Measurements from ENCODE around the gene FGFR3.

The FGFR3 gene

DNA sequence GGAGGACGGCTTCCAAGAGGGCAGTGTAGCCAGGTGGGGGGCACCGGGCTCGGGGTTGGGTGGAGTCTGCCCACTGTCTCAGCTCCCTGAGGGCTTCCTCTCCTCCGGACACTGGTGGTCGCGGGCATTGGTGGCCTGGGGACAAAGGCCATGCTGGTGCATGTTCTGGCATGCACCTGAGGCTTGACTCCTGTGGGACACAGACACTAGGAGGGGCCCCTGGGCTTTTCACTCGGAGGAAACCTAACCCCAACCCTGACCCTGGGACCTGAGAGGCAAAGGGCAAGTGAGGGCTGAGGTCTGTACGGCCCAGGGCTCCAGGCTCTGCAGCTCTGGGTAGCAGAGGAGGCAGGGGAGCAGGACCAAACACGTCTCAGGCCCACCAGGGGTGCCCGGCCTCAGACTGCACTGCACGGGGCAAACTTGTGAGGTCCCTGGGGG is 22.3 kb upstream of the FGFR3 start:
- no peak for ATAC-seq

- ATAC-seq = no peak
Observed at GRCh38 chr4:1771555-1772305, 21.4 kb upstream of the FGFR3 start.

DNA sequence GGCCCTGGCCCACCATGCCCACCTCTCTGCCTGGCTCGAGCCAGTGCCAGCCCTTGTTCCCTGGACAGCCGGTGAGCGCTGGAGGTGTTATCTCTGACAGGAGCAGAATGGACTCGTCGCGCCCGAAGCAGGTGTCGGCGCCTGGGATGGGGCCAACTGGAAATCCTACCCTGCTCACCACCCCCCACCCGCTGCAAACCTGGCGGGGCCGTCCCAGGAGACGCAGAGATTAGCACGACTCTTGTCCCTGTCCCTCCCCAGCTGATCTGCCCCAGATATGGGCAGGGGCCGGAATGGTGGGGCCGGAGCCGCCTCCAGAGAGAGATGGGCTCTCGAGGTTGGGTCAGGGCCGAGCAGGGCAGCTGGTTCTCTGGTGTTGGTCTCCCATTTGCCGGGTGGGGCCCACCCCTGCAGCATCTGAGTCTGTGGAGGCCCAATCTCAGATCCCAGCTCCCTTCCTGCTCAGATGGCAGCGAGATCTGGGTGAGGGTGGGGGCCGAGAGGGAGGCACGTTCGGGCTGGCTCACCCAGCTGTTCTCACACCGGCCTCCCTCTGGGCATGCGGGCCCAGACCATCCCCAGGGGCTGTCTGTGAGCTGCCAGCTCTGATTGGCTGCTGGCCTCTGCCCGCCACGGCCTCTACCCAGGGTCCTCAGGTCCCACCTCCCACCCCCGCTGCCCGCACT is 20.1 kb upstream of the FGFR3 start:
- ATAC-seq = no peak

- no peak for ATAC-seq
Observed at GRCh38 chr4:1773754-1774153, 19.3 kb upstream of the FGFR3 start.

- peak in 1 of 2 donors; percentile 17 for ATAC-seq
Observed at GRCh38 chr4:1775731-1776500, 17.2 kb upstream of the FGFR3 start.

DNA sequence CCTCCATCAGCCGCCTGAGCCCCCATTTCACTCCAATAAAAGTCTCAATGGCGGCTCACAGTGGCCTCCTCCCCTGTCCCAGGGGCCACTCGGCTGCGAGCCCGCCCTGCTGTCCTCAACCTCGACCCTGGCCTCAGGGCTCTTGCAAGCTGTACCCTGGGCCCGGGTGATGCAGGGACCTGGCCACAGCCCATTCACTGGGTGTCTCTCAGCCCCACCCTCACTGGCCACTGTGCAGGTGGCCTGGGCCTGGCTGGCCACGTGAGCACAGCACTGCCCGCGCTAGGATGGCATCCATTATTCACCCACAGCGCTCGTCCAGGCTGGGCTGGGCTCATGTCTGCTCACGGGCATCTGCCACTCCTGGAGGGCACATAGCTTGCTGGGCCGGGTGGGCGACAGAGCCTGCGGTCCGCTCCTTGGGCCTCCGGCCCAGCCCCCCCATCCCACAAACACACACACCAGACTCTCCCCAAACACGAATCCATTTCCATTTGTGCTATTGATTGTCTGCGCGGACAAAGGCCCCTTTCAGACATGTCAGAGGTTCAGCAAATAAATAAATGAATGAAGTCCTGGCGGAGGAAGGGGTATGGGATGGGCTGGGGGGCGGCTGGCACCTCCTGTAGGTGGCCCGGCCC is 16.5 kb upstream of the FGFR3 start:
- ATAC-seq = no peak

DNA sequence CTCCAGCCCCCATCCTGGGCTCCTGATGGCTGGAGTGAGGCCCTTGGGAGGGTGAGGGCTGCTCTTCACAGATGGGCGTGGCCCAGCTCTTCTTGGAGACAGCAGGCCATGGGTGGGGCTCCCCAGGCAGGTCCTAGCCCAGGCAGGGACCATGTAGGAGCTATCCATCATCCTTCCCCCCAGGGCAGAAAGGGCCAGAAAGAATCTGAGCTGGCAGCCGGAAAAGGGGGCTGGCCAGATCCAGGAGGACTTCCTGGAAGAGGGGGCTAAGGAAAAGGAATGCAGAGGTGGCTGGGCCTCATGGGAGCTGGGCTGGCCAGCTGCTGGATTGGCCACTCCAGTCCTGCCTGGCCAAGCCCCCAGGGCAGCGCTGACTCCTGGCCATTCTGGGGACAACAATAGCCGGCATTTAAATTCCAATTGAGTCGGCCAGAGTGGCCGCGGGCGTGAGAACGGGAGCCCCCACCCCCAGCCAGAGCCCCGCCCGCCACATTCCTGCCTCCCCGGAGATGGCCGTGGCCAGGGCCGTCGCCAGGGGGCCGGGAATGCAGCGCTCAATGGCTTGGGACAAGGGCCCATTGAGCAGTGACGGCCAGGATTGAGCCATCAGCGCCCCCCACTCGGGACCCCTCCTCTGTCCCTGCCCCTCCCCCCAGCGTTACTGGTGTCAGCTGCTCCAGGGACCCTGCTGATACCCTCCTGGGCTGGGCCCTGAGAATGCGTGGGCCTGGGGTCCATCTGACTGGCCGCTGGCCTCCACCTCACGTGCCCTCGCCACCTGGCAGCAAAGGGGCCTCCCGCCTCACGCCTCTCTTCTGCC is 15.1 kb upstream of the FGFR3 start:
- ATAC-seq = no peak

DNA sequence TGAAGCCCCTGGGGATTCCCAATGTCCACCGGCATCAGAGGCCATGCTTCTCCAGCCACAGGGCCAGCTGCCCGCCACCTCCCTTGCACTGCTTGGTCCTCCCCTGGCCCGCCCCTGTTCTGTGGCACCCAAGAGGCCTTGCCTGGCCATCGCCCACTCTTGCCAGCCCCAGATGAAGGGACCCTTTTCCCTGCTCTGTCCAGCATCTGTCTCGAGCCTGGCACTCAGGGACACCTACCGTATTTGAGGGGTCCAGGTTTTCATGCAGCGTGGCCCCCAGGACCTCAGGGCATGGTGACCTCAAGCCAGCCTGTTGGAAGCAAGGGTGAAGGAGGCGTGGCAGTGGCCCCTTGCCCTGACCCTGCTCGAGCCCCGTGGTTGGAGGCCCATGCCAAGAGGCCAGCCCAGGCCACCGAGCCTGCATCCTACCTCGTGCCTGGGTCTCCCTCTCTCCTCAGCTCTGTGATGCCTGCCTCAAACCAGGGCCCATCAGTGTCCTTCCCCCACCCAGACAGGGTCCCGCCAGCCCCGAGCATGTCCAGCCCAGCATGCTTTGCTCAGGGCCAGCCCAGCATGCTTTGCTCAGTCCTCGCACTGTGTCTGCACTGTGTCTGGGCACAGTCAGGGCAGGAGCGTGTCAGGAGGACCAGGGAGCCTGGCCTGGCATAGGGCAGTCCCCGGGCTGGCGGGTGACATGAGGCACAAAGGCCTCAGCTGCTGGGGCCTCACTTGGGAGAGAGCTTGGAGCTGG is 14.3 kb upstream of the FGFR3 start:
- ATAC-seq = no peak

DNA sequence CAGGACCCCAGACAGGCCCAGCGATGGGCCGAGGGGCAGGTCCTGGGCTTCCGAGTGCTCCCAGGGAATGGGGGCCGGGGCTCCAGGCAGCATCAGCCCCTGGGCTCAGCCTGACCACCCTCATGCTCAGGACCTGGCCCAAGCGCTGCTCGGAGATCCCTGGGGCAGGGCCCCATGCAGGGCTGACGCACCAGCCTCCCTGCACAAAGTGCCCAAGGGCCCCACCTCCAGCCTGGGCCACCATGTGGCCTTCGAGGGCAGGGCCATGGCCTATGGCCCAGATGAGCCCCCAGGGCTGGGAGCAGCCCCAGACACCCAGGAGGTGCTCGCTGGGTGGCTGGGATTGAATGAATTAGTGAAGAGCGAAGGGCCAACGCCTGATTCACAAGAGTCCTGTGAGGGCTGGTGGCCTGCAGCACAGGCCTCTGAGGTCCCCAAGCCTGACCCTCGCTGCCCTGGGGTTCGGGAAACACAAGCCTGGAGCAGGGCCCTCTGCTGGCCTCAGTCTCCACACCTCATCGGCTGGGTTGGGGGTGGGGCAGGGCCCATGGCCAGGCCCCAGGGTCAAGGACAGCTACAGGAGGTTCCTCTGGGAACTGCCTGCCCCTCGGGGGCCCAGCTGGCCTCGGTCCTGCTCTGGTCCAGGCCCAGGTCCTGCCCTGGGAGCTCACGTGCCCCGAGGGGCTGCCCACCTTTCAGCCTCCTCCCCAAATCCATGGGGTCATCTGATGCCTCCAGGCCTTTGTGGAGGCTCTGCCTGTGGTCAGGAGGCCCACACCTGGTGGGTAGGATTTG is 13.3 kb upstream of the FGFR3 start:
- no peak for ATAC-seq

- no peak for ATAC-seq
Observed at GRCh38 chr4:1780435-1780834, 12.7 kb upstream of the FGFR3 start.

DNA sequence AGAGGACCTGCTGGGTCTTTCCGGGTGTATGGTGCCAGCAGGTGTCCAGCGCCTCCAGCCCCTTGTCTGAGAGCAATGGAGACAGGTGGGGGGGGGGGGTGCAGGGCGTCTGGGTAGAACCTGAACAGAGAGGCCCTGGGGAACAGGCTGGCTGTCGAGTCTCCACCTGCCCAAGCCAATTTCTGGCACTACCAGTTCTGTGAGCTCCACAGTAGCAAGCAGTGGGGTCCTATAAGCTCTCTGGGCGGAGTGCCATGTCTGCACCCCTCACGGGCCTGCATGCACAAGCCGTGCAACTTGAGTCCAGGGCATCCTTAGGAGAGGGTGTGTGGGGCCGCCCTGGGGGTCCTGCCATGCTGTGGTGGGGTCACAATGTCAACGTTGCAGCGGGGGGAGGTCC is 10.1 kb upstream of the FGFR3 start:
- ATAC-seq = no peak

DNA sequence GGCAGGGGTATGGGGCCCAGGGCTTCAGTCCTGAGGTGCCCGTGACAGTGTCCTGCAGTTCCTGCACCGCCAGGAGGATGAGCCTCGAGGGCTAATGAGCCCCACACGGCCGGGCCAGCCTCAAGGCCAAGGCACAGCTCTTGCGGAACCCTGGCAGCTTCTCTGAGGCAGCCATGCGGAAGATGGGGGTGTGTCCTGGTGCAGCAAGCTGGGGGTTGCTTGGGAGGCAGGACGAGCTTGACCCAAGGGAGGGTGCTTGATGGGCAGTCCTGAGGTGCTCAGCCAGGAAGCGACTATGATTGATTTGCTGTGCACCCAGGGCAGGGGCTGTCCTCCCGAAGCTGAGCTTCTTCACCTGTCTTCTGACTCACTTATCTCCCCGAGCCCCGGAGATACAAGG is 9.1 kb upstream of the FGFR3 start:
- ATAC-seq = no peak

- no peak for ATAC-seq
Observed at GRCh38 chr4:1784395-1784788, 8.7 kb upstream of the FGFR3 start.

DNA sequence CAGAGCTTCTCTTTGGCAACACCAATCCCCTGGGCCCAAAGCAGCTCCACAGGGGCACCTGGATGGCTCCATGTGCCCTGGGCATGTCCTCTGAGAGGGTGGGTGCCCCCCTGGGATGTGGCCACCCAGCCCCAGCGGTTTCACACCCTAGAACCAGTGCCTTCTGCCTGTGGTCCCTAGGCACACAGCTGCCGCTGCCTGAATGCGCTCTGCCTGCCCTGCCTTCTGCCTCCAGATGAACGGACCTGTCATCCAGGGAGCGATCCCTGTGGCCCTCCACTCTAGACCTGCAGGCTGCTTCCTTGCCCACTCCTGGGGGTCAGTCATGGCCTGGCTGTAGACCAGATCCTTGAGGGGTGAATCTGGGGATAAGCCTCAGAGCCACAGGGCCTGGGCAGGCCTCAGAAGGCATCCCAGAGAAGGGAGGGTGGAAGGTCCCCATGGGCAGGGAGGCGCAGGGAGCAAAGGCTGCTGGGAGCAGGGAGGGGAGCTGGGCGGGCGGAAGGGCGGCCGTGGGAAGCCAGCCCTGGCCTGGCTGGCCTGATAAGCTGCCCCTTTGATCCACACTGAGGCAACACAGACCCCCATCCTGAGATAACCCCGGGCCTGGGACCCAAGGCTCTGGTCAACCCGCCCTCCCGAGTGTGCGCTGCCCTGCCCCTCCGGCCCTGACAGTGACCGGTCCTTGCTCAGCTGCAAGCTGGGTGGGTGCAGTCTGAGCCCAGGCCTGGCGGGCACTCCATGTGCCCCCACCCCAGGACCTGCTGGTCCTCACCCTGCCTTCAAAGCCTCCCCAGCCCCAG is 8.1 kb upstream of the FGFR3 start:
- ATAC-seq = no peak

DNA sequence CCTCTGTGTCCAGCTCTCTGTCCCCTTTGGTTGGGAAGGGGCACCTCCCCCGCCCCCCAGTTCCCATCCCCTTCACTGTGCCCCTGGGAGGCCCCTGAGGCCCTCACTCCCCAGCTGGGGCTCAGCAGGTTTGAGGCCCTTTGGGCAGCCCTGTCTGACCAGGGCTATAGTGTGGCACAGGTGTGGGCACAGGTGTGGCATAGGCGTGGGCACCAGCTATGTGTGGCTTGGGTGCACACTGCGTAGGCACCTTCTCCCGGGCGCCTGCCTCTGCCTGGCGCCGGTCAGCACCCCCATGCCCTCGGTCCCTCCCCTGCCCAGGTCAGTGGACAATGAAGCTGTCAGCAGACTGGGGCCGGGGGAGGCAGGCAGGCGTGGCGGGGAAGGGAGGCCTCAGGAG is 7.5 kb upstream of the FGFR3 start:
- ATAC-seq = no peak

DNA sequence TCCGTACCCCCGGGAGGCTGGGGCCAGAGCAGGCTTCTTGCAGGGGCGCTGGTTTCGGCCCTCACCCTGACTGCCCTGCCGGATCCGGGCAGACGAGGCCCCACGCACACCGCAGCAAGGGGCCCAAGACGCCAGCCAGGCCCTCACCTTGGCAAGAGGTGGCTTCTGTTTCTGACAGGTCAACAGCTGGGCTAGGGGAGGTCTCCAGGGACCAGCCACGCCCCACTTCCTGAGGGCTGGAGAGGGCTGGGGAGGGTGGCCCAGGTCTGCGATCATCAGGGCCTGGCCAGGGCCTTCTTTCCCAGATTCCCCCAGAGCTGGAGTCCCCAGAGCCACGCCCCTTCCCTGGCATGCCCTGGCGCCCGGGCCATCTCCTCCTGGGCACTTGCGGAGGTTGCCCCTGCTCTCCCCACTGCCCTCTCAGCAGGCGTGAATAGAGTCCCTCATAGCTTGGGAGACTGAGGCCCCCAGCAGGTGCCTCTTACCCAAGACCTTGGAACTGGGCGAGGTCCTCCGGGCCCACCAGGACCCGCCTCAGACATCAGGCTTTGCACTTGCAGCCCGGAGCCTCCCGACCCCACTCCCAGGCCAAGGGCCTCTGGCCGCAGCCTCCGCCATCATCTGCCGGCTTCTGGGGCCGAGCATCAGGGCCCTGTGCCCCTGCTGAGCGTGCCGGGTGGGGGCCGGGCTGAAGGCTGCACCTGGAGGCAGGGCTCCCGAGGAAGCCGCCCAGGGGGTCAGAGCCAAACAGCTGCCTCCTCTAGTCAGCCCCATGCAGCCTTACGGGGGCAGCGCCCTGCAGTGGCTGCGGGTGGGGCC is 6.3 kb upstream of the FGFR3 start:
- ATAC-seq = no peak

DNA sequence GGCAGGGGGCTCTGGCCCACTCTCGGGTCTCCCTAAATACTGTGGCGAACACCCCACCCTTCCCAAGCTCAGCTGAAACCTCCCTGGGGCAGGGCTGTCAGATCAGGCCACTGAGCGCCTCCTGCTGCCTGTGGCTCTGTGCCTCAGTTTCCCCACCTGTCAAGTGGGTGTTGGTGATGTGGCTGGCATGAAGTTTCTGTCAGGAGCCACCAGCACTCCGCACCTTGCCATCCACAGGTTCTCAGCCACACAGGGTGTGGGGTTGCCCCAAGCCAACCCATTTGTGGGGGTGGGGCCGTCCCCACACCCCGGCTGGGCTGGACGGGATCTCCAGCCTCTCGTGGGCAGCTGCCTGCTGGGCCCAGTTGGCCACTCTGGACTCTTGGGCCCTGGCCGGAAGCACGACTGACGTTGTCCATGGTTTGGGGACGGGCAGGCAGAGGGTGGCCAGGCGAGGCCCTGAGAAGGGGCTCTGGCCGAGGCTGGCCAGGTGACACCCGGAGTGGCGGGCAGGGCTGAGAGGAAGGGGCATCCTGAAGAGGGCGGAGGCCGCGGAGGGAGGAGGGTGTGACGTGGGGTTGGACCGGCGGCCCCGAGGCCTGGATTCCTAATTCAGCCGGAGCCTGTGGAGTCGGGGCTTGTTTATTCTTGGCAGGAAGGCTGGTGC is 5.5 kb upstream of the FGFR3 start:
- no peak for ATAC-seq

GRCh38 chr4:1788254-1788973 is 4.7 kb upstream of the FGFR3 start:
- ATAC-seq = no peak

Measured in activated CD4-positive, CD25-positive, alpha-beta regulatory T cell treated with anti-CD3 and anti-CD28 coated beads, Interleukin-2, amount 50 U/mL, for 24 hours (primary cell).